ENCODE measurements around the gene MYOM1.

GRCh38 chr18:3255611-3256165 is 35.9 kb upstream of the MYOM1 start:
- TF ChIP-seq CTCF (IDR thresholded peaks at IDR 0.05; ENCODE audit: low read depth, low read length) (no peak), EZH2phosphoT487 (IDR thresholded peaks at IDR 0.05; ENCODE audit: low read depth) (no peak)

All from OCI-LY3 (cell line).